ENCODE results near the gene EIF5A2. TPM values are rescaled to one million over a fixed set of nuclear protein-coding genes. Genes with fewer than 3 reads are reported as not detected.

Gene EIF5A2
- total RNA-seq, 1 experiment from 2014 or later, result 12.4 TPM

DNA sequence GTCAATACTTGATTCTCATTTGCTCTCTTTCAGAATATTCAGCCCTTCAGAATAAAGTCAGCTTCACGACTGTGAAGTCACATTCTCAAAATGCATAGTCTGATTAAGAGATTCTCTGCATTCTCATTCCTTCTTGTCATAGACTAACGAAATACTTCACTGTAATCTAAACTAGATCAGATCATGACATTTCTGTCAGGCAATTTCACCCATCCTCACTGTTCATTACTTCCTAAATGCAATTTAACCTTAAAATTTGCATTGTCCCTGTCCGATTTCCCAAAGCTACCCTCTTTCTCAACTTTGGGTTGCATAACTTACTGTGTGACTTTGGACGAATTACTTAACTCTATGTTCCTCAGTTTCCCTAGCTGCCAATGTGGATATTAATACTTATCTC, 44.6 kb downstream of the EIF5A2 start:
- Histone ChIP-seq H3K27ac (no peak overlapping the region), H4K20me1 (ENCODE audit: insufficient read depth) (peaks cover 40% of the 10 kb centered on the region), H3K36me3 (ENCODE audit: low read depth) (peaks cover 35% of the 10 kb centered on the region), H3K9me2 (ENCODE audit: insufficient read depth) (no peaks in the 10 kb centered on the region), H3F3A (ENCODE audit: insufficient read depth, low read depth) (peaks cover 59% of the 10 kb centered on the region), H3K79me2 (ENCODE audit: low read depth) (peaks cover 24% of the 10 kb centered on the region), H3K9me3 (ENCODE audit: insufficient read depth, low read depth) (no peaks in the 10 kb centered on the region), H3K4me1 (replicated peaks; ENCODE audit: insufficient read depth) (peaks cover 20% of the 10 kb centered on the region), H3K4me2 (no peak overlapping the region), H3K27me3 (ENCODE audit: insufficient read depth, low read depth) (no peaks in the 10 kb centered on the region), H2AFZ (no peak overlapping the region), H3K4me3 (no peak overlapping the region)
- BruUV-seq (replicated peaks), result no TSS peak
- TF ChIP-seq EZH2 (IDR thresholded peaks at IDR 0.05; ENCODE audit: low read depth), result no peak
- TF ChIP-seq, protein P1, sequence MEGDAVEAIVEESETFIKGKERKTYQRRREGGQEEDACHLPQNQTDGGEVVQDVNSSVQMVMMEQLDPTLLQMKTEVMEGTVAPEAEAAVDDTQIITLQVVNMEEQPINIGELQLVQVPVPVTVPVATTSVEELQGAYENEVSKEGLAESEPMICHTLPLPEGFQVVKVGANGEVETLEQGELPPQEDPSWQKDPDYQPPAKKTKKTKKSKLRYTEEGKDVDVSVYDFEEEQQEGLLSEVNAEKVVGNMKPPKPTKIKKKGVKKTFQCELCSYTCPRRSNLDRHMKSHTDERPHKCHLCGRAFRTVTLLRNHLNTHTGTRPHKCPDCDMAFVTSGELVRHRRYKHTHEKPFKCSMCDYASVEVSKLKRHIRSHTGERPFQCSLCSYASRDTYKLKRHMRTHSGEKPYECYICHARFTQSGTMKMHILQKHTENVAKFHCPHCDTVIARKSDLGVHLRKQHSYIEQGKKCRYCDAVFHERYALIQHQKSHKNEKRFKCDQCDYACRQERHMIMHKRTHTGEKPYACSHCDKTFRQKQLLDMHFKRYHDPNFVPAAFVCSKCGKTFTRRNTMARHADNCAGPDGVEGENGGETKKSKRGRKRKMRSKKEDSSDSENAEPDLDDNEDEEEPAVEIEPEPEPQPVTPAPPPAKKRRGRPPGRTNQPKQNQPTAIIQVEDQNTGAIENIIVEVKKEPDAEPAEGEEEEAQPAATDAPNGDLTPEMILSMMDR (conservative IDR thresholded peaks at IDR 0.05), result no peak
- POLR2A ChIA-PET (ENCODE audit: unreplicated experiment), result interaction anchor here (0.6 kb wide), 2 partner anchors 543 to 880 kb away, joined by 4 to 8 read pairs; no protein-coding TSS in a partner anchor
- CTCF ChIA-PET, result interaction anchor here (0.7 to 1.0 kb wide), 2 partner anchors 16 to 408 kb away, joined by 3 read pairs; no protein-coding TSS in a partner anchor
- intact Hi-C loops (cut with micrococcal nuclease; ENCODE audit: unreplicated experiment), result no loop called here
- no peak for DNase-seq

DNA sequence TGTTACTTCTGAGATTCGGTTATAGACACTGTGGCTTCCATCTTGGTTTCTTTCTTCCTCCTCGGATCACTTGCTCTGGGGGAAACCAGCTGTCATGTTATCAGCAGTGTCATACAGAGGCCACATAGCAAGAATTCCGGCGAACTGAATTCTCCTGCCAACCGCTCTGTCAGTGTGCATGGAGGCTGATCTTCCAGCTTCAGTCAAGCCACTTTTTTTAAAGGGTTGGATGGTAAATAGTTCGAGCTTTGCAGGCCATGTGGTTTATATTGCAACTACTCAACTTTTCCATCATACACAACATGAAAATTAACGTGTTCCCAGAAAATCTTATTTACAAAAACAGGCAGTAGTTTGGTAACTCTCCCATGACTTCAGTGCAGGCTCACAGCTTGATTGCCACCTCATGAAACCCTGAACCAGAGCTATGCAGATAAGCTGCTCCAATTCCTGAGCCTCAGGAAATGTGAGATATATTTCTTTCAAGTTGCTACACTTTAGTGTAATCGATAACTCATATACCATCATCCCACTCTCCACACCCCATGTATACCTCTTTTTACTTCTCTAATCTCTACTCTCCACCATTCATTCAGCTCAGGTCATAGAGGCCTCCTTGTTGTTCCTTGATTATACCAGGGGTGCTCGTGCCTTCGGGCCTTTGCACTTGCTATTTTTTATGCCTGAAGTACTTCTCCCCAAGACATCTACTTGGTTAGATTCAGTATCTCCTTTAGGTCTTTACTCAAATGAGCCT, 45.6 kb downstream of the EIF5A2 start:
- POLR2A ChIA-PET (ENCODE audit: unreplicated experiment), result interaction anchor here (0.6 to 0.8 kb wide), 3 partner anchors 8 to 739 kb away, joined by 3 to 5 read pairs (median 4); no protein-coding TSS in a partner anchor
- Histone ChIP-seq H2AFZ (no peak overlapping the region), H3K4me2 (no peak overlapping the region), H4K20me1 (ENCODE audit: insufficient read depth) (peaks cover 30% of the 10 kb centered on the region), H3K79me2 (ENCODE audit: low read depth) (peaks cover 14% of the 10 kb centered on the region), H3K27ac (no peak overlapping the region), H3K9me2 (ENCODE audit: insufficient read depth) (no peaks in the 10 kb centered on the region), H3K36me3 (ENCODE audit: low read depth) (peaks cover 26% of the 10 kb centered on the region), H3K9me3 (ENCODE audit: insufficient read depth, low read depth) (no peaks in the 10 kb centered on the region), H3F3A (ENCODE audit: insufficient read depth, low read depth) (peaks cover 48% of the 10 kb centered on the region), H3K27me3 (ENCODE audit: insufficient read depth, low read depth) (no peaks in the 10 kb centered on the region), H3K4me1 (replicated peaks; ENCODE audit: insufficient read depth) (peaks cover 13% of the 10 kb centered on the region), H3K4me3 (no peak overlapping the region)
- TF ChIP-seq, protein P1 (conservative IDR thresholded peaks at IDR 0.05), result no peak
- TF ChIP-seq EZH2 (IDR thresholded peaks at IDR 0.05; ENCODE audit: low read depth), result no peak
- intact Hi-C loops (cut with micrococcal nuclease; ENCODE audit: unreplicated experiment), result no loop called here
- no peak for DNase-seq
- CTCF ChIA-PET, result interaction anchor here (0.6 kb wide), 1 partner anchor 10 kb away, joined by 3 read pairs; no protein-coding TSS in a partner anchor
- BruUV-seq (replicated peaks), result no TSS peak

- intact Hi-C loops (cut with micrococcal nuclease; ENCODE audit: unreplicated experiment), result no loop called here
- DNase-seq, result no peak
- H2AFZ ChIP-seq, result no peak overlapping the region
- no TSS peak for BruUV-seq (replicated peaks)
- ChIA-PET POLR2A (ENCODE audit: unreplicated experiment) (no interaction called here), CTCF (no interaction called here)
- H3K4me2 ChIP-seq, result no peak overlapping the region
- H3K9me3 ChIP-seq (ENCODE audit: insufficient read depth, low read depth), result no peaks in the 10 kb centered on the region
- H3K36me3 ChIP-seq (ENCODE audit: low read depth), result no peaks in the 10 kb centered on the region
- peaks cover 7% of the 10 kb centered on the region for H3F3A ChIP-seq (ENCODE audit: insufficient read depth, low read depth)
- H3K27me3 ChIP-seq (ENCODE audit: insufficient read depth, low read depth), result no peaks in the 10 kb centered on the region
- no peaks in the 10 kb centered on the region for H3K4me1 ChIP-seq (replicated peaks; ENCODE audit: insufficient read depth)
- H4K20me1 ChIP-seq (ENCODE audit: insufficient read depth), result no peaks in the 10 kb centered on the region
- H3K4me3 ChIP-seq, result no peak overlapping the region
- no peak overlapping the region for H3K27ac ChIP-seq
- H3K9me2 ChIP-seq (ENCODE audit: insufficient read depth), result no peaks in the 10 kb centered on the region
- no peaks in the 10 kb centered on the region for H3K79me2 ChIP-seq (ENCODE audit: low read depth)
- TF ChIP-seq EZH2 (IDR thresholded peaks at IDR 0.05; ENCODE audit: low read depth), result no peak
- TF ChIP-seq, protein P1 (conservative IDR thresholded peaks at IDR 0.05), result no peak
These were observed 49.8 kb downstream of the EIF5A2 start for GRCh38 chr3:170858599-170858998.
